HUES6 (cell line): ENCODE measurements around the gene HDHD2.
"Not testable (repeated sequence)": the region's sequence is repeated elsewhere in the genome, so short reads cannot be mapped to it uniquely, and the experiment has no call there.

Source experiments
- H3K27ac ChIP-seq: 2 replicates; pipeline ENCODE4 v1.7.0; 2013; ENCODE audit warnings: low read depth, mild to moderate bottlenecking, low read length, inconsistent platforms
- H3K27me3 ChIP-seq: 2 replicates; pipeline ENCODE4 v1.6.1; 2013; ENCODE audit warnings: low read length; ENCODE audit not compliant: control insufficient read depth, insufficient read depth
- H3K36me3 ChIP-seq: 2 replicates; pipeline ENCODE4 v1.6.1; 2013; ENCODE audit warnings: low read length; ENCODE audit not compliant: control insufficient read depth, insufficient read depth
- H3K4me1 ChIP-seq: 2 replicates; pipeline ENCODE4 v1.6.1; 2013; ENCODE audit warnings: low read length; ENCODE audit not compliant: control insufficient read depth, insufficient read depth
- H3K4me3 ChIP-seq: 2 replicates; pipeline ENCODE4 v1.5.1; 2013; ENCODE audit warnings: low read depth, low read length
- H3K9ac ChIP-seq: one replicate; pipeline ENCODE4 v1.6.1; 2013; ENCODE audit warnings: mild to moderate bottlenecking, low read length
- H3K9me3 ChIP-seq: 2 replicates; pipeline ENCODE4 v1.6.1; 2013; ENCODE audit warnings: low read depth, low read length; ENCODE audit not compliant: control insufficient read depth, insufficient read depth

The HDHD2 gene

DNA sequence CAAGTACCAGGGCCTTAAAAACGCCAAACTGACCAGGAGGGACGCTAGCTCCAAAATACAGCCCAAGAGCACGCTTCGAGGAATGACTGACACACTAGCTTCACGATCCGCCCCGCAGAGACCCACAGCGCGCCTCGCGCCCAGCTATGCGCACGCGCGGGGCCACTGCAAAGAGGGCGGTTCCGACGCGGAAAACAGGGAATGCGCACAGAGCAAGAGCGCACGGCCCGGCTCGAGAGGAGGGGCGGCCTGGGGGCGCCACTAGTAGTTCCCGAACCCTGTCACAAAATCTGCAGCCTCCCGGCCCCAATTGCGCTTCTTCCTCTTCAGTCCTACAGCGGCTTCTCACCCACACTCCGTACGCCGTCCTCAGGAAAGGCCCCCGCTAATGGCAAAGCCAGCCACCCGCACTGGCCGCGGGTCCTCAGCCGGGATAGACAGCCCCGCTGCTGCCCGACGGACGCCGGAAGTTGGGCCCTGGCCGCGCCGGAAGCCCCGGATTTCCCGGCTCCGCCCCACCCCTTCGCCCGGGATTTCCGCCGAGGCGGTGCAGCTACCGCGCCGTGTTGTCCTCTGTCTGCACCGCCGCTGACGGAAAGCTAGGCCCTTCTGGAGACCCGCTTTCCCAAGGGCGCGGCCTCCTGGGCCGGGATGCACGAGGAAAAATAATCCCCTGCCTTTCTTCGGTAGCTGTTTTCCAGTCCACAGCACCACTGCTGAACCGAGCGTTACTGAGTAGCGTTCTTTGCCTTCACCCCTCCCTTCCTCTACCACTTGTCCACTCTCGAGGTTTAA is at the start of gene HDHD2:
TSS of gene HDHD2 (minus strand) at position 472 of the 795 bp plus-strand sequence. CDS start 14,061 bp downstream, outside the sequence.
- Histone ChIP-seq H3K9me3 (no peaks in the 10 kb centered on the region), H3K36me3 (peaks cover 16% of the 10 kb centered on the region), H3K27ac (peak within 1 kb of the TSS; percentile 67), H3K27me3 (no peaks in the 10 kb centered on the region), H3K4me3 (peak within 1 kb of the TSS; percentile 86), H3K9ac (peak within 1 kb of the TSS; percentile 91), H3K4me1 (peaks cover 5% of the 10 kb centered on the region; the same call in 1 of the 2 replicates)

- not testable (repeated sequence) for H3K9ac ChIP-seq, H3K27me3 ChIP-seq, H3K4me3 ChIP-seq
These were observed 45.7 kb upstream of the HDHD2 start for GRCh38 chr18:47195961-47196360.

DNA sequence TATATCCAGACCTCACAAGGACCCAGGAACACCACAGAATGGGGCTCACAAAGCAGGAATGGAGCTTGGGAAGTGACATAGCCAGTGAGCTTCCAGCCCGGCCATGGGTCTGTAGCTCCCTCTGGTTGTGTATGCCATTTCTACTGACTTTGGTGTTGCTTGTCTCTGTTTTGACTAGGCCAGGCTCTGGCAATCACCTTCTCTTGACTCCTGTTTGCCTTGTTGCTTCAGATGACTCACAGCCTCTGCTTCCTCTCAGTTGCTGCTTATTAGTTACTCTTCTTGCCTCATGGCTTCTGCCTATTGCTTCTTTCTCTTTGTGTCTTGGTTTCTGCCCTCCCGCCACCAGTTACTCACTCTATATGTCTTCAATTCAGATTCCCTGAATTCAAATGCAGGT is 41.7 kb upstream of the HDHD2 start:
- H3K9ac ChIP-seq, result no peak overlapping the region
- H3K4me1 ChIP-seq, result no peaks in the 10 kb centered on the region
- H3K4me3 ChIP-seq, result no peak overlapping the region

More at GRCh38 chr18:47195961-47196360, 45.7 kb upstream of the HDHD2 start:
- not testable (repeated sequence) for H3K27ac ChIP-seq, H3K4me1 ChIP-seq, H3K36me3 ChIP-seq, H3K9me3 ChIP-seq

DNA sequence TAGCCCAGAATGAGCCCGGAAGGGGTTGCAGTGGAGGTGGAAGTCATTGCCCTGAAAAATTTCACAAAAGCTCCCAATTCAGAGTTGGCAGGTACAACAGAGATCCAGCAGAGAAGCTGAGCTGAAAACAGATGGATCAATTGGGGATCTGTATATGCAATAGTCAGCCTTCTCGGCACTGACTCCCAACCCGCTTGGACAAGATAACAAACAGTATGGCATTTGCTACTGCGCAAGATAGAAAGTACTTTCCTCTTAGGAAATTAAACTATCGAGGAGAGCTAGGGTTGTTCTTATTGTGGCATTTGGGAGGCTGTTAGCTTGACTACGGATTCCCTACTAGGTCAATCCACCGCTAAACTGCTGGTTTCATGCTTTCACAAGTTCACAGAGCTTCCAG is 37.4 kb upstream of the HDHD2 start:
- no peaks in the 10 kb centered on the region for H3K27me3 ChIP-seq
- no peak overlapping the region for H3K9ac ChIP-seq
- peaks cover 21% of the 10 kb centered on the region for H3K9me3 ChIP-seq
- H3K4me3 ChIP-seq, result no peak overlapping the region
- H3K27ac ChIP-seq, result no peak overlapping the region
- H3K36me3 ChIP-seq, result no peaks in the 10 kb centered on the region
- H3K4me1 ChIP-seq, result no peaks in the 10 kb centered on the region

More for the DNA sequence above, 41.7 kb upstream of the HDHD2 start:
- H3K27me3 ChIP-seq, result no peaks in the 10 kb centered on the region
- H3K36me3 ChIP-seq, result no peaks in the 10 kb centered on the region
- H3K27ac ChIP-seq, result no peak overlapping the region
- H3K9me3 ChIP-seq, result no peaks in the 10 kb centered on the region

DNA sequence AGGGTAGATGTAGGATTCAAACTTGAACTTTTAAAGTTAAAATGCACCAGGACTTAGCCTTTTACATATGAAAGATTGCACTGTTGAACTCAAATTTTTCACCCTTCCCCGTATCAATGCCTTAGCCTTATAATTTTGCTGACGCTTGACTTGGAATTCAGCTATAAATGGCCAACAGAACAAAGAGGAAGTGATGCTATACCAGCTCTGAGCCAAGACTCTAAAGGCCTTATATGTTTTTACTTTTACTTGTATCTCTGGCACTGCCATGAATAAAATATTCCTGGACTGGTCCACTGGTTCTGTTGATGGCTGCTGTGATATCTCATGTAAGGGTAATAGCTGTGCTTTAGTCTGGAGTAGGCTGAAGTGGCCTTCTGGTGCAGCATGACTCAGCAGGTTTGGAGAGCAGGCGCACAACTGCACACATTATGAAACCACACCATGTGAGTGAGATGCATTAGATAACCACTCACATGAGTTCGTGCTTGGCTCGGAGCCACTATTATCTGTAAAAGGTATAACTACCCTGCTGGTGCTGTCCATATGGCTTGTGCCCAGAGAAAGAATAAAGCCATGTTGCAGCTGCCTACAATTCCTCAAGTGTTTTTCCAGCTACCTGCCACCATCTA is 34.2 kb upstream of the HDHD2 start:
- Histone ChIP-seq H3K27me3 (no peaks in the 10 kb centered on the region), H3K4me3 (no peak overlapping the region), H3K27ac (no peak overlapping the region), H3K4me1 (no peaks in the 10 kb centered on the region), H3K9me3 (peaks cover 21% of the 10 kb centered on the region), H3K9ac (no peak overlapping the region), H3K36me3 (no peaks in the 10 kb centered on the region)

DNA sequence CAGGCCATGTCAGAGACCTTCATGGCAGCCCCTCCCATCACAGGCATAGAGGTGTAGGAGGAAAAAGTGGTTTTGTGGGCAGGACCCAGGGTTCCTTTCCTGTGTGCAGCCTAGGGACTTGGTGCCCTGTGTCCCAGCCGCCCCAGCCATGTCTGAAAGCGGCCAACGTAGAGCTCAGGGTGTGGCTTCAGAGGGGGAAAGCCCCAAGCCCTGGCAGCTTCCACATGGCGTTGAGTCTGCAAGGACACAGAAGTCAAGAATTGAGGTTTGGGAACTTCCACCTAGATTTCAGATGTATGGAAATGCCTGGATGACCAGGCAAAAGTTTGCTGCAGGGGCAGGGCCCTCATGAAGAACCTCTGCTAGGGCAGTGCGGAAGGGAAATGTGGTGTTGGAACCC is 31.9 kb upstream of the HDHD2 start:
- H3K27me3 ChIP-seq, H3K36me3 ChIP-seq, H3K4me1 ChIP-seq, H3K27ac ChIP-seq, H3K9ac ChIP-seq, H3K4me3 ChIP-seq: not testable (repeated sequence)
- H3K9me3 ChIP-seq, result peaks cover 21% of the 10 kb centered on the region

DNA sequence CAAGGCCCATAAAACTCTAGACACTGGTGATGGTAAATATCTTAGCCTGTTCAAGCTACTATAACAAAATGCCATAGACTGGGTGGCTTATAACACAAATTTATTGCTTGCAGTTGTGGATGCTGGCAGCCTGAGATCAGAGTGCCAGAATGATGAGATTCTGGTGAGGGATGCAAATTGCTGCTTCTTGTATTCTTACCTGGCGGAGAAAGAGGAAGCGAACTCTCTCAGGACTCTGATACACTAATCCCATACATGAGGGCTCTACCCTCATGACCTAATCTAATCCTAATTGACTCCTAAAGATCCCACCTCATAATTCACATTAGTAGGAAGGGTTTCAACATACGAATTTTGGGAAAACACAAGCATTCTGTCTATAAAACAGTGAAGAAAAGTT is 30.5 kb upstream of the HDHD2 start:
- Histone ChIP-seq H3K27me3 (no peaks in the 10 kb centered on the region), H3K4me3 (no peak overlapping the region), H3K4me1 (no peaks in the 10 kb centered on the region), H3K27ac (no peak overlapping the region), H3K9me3 (peaks cover 19% of the 10 kb centered on the region), H3K36me3 (no peaks in the 10 kb centered on the region), H3K9ac (no peak overlapping the region)

GRCh38 chr18:47179520-47179919 is 29.2 kb upstream of the HDHD2 start:
- no peak overlapping the region for H3K9ac ChIP-seq
- H3K4me1 ChIP-seq, result peaks cover 5% of the 10 kb centered on the region
- H3K36me3 ChIP-seq, result no peaks in the 10 kb centered on the region
- no peak overlapping the region for H3K27ac ChIP-seq
- peaks cover 6% of the 10 kb centered on the region for H3K9me3 ChIP-seq
- no peak overlapping the region for H3K4me3 ChIP-seq
- H3K27me3 ChIP-seq, result no peaks in the 10 kb centered on the region

DNA sequence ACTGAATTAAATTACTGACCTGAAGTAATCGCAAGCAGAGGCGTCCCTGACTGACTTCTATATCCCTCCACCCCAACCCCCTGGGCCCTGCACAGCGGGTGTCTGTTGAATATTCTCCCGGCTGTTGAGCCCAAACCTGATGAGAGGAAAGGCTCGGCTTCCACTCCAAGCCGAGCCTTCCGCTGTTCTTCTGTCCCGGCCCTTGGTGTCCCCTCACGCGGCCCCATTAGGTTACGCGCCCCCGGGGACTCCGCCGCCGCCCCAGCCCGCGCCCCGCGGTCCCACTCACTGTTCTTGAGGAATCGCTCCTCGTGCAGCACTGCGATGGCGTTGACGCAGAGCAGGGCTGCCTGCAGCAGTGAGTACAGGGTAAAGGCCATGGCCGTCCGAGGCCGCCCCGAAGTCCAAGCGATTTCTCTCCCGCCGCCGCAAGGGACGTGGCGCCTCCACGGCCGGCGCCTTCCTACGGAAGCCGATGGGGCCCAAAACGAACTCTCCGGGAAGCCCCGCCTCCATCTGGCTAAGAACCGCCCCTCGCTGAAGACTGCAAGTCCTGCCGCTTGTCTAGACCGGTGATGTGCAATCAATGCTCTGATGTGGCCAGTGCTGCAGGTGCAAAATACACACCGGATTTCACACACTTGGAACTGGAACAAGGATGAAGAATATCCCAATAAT is 25.7 kb upstream of the HDHD2 start, which contains the start of gene IER3IP1:
TSS of gene IER3IP1 (minus strand) at position 467 of the 678 bp plus-strand sequence. CDS start at position 380, 87 bp downstream.
- H3K27me3 ChIP-seq, result no peaks in the 10 kb centered on the region
- peak within 1 kb of the TSS; percentile 99 for H3K4me3 ChIP-seq
- no peaks in the 10 kb centered on the region for H3K36me3 ChIP-seq

GRCh38 chr18:47175283-47175897 is 25.1 kb upstream of the HDHD2 start:
- H3K27ac ChIP-seq, result peak overlapping the region; percentile 98; the same call in 1 of the 2 replicates
- H3K4me3 ChIP-seq, result peak overlapping the region; percentile 99
- H3K9ac ChIP-seq, result peak overlapping the region; percentile 95
- no peaks in the 10 kb centered on the region for H3K27me3 ChIP-seq
- H3K4me1 ChIP-seq, result peaks cover 7% of the 10 kb centered on the region
- H3K36me3 ChIP-seq, result no peaks in the 10 kb centered on the region
- no peaks in the 10 kb centered on the region for H3K9me3 ChIP-seq

More for the DNA sequence above, 25.7 kb upstream of the HDHD2 start, which contains the start of gene IER3IP1:
- H3K27ac ChIP-seq, result peak within 1 kb of the TSS; percentile 98
- no peaks in the 10 kb centered on the region for H3K9me3 ChIP-seq
- peaks cover 7% of the 10 kb centered on the region for H3K4me1 ChIP-seq
- H3K9ac ChIP-seq, result peak within 1 kb of the TSS; percentile 95
